Renal cortical epithelial cell (primary cell): ENCODE measurements around the gene CWF19L2. TPM values are rescaled to one million over a fixed set of nuclear protein-coding genes. Genes with fewer than 3 reads are reported as not detected.

Source experiments
- DNase-seq: peaks from one replicate; pipeline ENCODE4 v3.0.0-alpha.2; 2011; ENCODE audit warnings: low read depth
- total RNA-seq: library from RNA; depleted of rRNA; stranded (reverse); fragments of >200 nt; gene quantifications from 2 replicates; pipeline ENCODE4 v1.2.3, GENCODE V29; 2014

CWF19L2 gene
- total RNA-seq, 1 donor from 2014 or later: 19.2 TPM

DNA sequence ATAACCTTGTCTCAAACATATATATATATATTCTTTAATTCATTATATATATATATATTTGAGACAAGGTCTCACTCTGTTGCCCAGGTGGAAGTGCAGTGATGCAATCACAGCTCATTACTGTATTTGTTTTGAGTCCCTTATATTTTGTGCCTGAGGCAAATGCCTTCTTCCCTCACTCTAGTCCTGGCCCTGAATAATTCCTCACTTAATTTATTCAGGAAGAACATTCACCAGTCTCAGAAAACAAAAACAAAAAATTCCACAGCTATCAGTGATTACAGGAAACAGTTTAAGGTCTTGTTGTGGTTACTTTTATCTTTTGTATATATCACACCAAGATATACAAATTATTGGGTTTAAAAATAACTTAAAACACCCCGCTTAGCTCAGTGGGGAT, 155.7 kb downstream of the CWF19L2 start:
- peak; percentile 85 for DNase-seq

DNA sequence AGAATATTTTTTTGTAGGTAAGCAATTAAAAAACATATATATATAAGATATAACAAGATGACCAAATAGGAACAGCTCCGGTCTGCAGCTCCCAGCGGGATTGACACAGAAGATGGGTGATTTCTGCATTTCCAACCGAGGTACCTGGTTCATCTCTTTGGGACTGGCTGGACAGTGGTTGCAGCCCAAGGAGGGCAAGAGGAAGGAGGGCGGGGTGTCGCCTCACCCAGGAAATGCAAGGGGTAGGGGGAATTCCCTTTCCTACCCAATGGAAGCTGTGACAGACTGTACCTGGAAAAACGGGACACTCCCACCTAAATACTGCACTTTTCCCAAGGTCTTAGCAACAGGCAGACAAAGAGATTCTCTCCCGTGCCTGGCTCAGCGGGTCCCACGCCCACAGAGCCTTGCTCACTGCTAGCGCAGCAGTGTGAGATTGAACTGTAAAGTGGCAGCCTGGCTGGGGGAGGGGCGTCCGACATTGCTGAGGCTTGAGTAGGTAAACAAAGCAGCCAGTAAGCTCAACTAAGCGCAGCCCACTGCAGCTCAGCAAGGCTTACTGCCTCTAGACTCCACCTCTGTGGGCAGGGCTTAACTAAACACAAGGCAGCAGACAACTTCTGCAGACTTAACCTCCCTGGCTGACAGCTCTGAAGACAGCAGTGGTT, 163.8 kb downstream of the CWF19L2 start:
- peak; percentile 10 for DNase-seq

DNA sequence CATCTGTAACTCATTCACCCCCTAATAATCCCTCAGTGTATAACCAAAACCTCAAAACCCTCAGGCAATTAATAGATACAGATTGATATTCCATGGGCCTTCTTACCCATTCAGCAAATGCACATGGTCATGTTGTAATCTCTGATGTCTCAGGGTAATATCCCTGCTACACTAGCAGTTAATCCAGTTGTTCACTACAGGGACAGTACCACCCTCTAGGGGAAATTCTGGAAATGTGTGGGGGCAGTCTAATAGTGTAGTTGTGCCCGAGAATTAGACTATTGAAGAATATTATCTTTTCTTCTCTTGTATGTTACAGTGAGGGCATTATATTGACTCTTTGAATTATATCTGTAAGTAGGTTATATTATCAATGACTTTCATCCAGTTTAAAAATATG, 175.4 kb downstream of the CWF19L2 start:
- no peak for DNase-seq

Other genes starting within 250 kb of the CWF19L2 start
- gene ALKBH8, start 107.9 kb upstream of the CWF19L2 start, total RNA-seq: 8.9 and 9.8 TPM in 2 replicates
- 0.10 TPM in 1 of 2 replicates, not detected in the other for gene ELMOD1, start 133.3 kb upstream of the CWF19L2 start, total RNA-seq